Stimulated activated CD8-positive, alpha-beta memory T cell treated with anti-CD3 and anti-CD28 coated beads, Interleukin-7, amount 100 ng/mL, for 24 hours (primary cell): ENCODE data around the gene FAM47E.

Source experiments
- DNase-seq: peaks from one replicate; pipeline ENCODE4 v3.0.0-alpha.2; 2020; ENCODE audit warnings: low read depth

FAM47E gene

DNA sequence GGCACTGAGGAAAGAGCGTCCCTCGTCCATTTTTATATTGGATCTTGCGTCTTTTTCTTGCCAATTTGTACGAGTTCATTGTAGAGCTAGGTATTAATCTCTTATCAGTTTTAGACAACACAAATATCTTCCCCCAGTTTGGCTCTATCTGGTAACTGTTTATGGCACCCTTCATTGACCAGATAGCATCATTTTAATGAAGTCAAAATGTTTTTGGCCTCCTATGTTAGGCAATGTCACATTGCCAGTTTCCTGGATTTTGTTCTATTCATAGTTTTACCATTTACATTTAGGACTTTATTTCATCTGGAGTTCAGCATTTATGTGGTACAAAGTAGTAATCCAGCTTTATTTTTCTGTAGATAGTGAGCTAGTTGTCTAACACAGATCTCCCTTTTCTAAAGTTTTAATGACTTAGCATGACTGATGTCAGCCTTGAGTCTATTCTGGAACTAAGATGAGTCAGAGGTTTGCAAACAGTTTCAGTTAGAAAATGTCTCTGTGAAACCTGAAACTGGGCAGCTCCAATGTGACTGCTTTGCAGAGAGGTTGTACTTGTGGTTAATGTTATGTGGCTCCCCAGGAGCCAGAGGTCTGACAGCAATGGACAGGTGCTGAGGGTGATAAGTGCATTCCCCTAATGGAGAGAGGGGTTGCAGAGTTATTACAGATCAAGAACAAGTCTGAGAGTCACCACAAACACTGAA, 49.7 kb downstream of the FAM47E start:
- DNase-seq = no peak

DNA sequence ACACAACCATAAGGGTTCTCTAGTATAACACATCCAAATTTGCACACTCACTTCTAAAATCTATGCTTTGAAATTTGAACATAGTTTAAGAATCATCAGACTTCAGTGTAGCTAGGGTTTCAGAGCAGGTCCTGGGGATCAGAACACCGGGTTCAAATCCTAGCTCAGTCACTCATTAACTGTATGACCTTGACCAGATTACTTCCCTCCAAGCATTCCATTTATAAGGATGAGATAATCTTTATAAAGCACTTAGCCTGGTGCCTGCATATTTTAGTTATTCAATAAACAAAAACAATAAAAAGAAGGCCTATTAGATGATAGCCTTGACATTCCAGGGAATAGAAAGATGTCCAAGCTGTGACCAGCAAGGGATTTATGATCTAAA, 50.2 kb downstream of the FAM47E start:
- no peak for DNase-seq

DNA sequence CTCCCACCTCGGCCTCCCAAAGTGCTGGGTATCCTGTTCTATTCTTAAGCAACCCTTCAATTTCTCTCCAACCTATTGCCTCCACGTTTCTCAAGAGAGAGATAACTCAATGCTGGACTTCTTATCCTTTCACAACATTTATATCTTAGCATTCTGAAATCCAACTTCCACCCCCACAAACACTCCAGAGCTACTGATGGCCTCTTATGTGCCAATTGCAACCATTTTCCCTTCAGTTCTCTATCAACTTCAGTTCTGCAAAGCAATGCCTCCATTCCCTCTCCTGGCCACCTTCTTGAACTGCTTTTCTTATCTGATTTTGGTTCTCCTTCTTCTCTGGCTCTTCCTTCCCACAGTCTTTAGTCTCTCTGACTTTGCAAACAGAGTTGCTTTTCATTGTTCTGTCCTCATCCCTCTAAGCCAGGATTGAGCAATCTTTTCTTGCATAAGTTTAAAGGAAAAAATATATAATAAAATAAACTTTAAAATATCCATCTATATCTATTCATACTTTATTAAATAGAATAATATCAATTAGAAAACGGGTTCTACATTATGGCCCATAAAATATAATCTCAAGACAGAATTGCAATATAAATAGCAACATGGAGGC, 51.4 kb downstream of the FAM47E start:
- DNase-seq = no peak

DNA sequence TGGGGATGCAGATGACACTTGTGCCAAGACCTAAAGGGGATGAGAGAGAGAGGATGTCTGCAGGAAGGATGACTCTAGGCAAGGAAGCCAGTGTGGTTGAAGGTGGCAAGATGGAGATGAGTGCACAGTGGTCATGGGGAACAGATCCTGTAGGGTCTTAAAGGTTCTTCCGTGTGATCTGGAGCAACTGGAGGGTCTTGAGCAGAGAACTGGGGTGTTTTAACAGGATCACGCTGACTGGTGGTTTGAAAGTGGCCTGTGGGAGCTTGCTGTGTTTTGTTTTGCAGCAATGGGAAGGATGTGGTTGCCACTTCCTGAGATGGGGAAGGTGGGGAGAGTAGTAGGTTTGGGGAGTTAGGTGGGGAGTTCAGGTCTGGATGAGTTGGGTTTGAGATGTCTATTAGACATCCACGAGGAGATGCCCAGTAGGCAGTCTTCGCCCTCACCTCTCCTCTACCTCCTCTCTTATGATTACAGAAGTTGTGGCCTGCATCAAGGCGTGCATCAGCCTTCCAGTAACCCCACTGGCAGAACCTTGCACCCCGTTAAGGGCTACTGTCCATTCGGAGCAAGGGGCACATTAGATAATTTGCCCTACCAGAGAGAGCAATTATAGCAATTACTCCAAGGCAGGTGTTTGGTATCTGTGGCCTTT, 53.6 kb downstream of the FAM47E start:
- DNase-seq = no peak

DNA sequence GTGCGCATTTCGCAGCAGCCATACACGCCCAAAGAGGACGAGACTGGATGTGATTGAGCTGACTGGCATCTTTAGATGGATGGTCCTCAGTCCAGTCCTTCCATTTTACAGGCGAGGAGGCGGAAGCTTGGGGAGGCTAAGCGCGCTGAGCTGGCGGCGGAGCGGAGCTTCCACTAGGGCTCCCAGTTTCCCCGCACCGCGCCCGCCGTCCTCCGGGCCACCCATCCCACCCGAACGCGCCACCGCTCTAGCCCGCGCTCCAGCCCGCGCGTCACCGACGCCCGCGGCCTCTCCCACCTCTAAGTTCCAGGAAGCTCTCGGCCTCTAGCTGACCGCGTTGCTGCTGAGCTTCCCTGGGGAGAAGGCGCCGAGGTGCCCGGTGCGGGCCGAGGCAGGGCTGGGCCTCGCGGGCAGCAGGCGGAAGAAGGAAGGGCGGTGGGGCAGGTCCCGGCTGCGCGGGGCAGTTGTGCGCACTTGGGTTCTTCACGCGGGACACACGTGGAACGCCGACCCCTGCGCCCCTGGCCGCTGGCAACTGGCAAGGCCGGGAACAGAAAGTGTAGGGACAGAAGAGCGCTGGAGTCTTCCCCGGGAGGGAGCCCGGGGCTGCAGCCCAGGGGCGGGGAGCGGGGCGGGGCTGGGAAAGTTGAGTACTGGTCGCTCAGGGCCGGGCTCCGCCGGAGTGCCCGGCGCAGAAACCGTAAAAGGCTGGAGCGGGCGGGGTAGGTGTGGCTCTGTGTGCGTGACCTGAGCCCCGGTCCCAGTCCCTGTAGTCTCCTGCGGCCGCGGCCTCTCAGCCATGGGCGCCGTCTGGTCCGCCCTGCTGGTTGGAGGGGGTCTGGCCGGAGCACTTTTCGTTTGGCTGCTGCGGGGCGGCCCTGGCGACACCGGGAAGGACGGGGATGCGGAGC, 54.7 kb downstream of the FAM47E start, which contains the start of gene STBD1:
STBD1 (plus strand) TSS at position 763 of the 911 bp plus-strand sequence; CDS start at position 800, 37 bp downstream.
- DNase-seq = no peak

DNA sequence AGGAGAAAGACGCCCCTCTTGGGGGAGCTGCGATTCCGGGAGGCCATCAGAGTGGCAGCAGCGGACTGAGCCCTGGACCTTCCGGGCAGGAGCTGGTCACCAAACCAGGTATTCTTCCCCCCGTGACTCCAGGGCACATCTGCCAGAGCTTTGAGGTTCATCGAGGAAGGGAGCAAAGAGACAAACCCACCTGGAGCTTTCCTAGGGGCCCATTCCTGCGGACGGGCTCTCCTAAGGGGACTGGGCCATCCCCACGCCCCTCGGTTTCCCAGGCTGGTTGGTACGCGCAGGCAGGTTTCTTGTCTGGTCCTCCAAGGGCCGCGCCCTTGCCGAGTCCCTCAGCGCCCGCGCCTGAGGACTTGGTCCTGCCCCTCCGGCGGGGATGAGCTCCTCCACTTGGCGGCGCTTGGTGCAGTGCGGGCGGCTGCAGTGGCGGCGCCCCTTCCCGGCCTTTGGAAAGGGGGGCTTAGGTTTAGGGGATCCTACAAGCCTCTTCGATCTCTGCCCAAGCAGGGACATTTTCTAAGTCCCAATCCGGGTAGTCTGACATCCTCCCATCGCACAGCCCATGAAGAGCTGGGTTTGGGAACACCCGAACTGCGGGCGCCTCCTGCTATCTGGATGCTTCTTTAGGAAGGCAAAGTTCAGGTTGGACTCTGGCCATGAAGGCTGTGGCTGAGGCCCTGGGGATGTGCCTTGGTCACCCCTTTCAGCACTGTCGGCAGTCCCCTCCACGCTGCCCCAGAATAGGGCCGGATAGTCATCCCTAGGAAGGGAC, 55.5 kb downstream of the FAM47E start:
- DNase-seq = no peak

DNA sequence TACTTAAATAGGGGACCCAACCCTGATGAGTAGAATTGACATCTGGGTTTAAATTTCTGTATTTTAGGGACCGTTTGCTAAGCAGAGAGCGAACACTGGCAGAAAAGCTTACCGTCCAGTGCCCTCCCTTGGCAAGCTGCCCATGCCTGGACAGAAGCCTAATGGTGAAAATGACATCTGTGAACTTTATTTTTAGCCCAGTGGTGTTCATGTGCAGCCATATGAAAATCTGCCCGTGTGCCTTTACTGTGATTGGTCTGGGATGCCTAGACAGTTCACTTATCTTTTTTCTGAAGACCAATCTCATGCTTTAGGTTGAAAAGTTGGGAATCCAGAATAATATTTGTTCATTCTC, 56.1 kb downstream of the FAM47E start:
- no peak for DNase-seq

DNA sequence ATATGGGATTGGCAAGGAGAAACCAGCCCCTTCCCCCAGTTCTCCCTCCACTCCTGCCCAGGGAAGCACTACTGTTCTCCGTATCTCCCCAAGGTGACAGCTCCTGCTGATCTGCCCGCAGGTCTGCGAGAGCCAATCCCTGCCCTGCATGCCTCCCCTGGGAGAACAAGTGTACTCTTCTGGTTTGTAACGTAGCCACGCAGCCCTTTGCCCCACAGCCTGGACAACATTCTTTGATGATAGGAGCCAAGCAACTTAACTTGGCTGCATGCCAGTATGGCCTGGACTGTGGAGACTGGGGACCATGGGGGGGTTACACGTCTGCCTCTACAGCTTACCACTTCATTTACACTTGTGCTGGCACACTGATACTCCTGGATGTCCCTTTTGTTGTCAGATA, 57.0 kb downstream of the FAM47E start:
- no peak for DNase-seq

DNA sequence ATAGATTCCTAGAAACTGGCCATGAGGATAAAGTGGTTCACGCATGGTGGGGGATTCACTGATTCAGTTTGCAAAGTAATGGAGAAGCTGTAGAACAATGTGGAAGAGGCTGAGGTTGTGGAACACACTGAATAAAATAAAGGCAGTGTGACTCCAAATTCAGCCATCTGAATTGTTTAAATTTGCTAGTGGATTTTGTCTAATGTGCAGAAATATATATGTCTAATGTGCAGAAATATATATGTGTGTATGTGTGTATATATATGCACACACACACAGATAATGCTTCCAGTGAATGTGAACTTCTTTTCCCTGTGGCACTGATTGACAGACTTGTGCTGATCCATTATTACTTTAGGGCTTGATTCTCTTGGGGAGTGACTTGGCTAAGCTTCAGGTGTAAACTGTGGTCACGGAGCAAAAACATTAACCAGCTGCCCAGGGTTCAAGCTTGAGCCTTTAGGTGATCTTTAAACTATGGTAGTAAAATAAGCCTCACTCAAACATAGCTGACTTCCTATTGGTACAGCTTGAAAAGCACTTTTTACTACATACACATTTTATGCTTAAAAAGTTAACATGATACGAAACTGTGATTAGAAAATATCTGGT, 58.5 kb downstream of the FAM47E start:
- no peak for DNase-seq

DNA sequence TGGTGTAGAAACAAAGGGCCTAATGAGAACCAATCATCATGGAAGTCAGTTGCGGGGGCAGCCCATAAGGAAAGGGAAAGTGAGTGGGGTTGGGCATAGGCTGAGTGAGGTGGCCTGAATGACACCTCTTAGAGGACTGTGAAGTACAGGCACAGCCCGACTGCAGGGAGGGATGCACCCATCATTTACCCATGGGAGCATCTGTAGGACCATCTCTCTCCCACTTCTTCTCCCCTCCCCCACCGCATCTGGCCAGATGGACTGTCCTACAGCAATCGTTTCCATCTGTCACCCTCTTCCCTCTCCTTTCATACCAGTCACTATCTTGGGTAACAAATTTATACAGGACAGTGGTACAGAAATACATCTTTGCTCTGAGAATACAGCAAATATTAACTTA, 59.2 kb downstream of the FAM47E start:
- no peak for DNase-seq

DNA sequence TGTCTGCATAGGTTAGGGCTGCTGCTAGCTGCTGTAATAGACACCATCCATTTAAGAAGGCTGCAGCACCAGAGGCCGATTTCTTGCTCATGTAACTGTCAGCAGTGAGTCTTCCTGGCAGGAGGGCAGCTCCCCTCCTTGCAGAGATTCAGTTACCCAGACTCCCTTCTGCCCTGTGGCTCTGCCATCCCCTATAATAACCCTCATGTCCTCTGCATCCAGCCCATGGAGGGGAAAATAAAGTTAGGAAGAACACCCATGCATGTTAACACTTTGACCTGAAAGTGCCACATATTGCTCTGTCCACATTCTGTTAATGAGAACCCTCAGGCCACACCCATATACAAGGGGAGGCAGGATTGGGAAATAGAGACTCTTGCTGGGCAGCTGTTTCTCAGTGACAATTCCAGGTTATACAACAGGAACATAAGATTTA, 60.4 kb downstream of the FAM47E start:
- DNase-seq = no peak

DNA sequence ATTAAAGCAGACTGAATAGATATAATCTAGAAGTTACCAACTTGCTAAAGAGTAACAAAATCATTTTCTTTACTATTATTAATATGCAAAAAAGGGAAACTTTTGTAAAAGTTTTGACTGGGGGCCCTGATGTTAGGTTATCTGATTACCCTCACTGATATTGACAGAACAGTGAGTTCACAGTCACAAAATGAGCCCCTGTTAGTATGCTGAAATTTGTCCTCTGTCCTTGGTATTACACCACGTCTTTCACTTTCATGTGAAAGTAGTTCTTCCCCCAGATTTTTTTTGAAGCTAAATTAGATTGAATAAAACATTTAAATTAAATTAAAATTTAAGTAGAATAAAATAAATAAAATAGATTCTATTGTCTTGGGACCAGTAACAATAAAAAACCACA, 60.9 kb downstream of the FAM47E start:
- DNase-seq = no peak

DNA sequence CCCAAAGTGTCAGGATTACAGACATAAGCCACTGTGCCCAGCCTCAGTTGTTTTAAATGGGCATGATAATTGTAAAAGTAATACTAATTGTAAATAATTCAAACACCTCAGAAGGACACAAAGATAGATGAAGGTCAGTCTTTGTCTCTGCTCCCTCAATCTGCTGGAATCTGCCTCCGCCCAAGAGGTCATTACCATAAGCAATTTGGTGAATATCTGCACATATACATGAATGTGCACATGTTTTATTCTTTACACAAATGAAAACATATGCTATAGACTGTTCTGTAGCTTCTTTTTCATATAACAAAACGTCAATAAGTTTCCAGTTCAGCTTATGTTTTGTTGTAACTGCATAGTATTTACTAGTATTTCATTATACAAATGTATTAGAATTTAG, 62.0 kb downstream of the FAM47E start:
- DNase-seq = no peak

DNA sequence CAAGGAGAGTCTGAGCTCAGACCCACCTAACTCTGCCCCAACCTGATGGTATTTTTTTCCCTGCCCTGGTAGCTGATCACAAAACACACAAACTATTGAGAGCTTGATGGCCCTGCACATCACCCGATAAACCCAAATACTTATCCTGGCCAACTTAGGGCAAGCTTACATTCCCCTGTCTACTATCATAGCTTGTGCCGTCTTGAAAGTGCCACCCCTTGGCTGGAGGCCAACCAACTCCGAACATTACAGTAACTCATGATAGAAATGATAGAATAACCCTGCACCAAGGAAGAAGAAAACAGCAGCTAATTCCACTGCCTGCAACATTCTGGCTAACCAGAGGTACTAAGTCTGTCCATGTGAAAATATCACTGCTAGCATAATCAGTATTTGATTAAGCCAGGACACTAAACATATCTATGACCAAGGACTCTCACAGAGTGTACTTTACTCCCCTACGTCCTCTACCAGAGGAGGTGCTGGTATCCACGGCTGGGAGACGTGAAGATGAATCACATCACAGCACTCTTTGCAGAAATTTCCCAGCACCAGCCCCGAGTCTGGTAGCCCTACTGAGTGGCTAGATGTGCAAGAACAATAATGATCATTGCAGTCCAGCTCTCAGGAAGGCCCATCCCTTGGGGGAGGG, 63.9 kb downstream of the FAM47E start:
- no peak for DNase-seq

DNA sequence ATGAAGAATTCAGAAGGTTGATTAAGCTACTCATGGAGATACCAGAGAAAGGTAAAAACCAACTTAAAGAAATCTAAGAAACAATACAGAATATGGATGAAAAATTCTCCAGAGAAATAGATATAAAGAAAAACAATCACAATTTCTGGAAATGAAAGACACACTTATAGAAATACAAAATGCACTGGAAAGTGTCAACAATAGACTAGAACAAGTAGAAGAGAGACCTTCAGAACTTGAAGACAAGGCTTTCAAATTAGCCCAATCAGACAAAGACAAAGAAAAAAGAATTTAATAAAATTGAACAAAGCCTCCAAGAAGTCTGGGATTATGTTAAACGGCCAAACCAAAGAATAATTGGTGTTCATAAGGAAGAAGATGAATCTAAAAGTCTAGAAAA, 64.6 kb downstream of the FAM47E start:
- DNase-seq = no peak

DNA sequence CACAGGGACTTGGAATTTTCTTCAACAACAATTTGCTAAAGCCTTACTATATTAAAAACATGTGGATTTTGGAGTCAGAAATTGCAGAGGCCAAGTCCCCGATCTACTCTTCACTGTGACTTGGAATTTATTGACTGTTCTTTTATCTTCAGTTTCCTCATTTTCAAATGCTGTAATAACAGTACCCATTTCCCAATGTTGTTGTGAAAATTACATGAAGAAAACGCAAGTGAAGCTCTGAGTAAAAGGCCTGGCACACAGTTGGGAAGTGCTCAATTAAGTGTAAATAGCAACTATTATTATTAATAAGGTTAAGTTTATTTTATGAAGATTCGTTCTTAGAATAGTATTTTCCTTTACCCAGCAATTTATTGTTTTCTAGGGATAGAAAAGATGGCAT, 70.7 kb downstream of the FAM47E start:
- DNase-seq = no peak

DNA sequence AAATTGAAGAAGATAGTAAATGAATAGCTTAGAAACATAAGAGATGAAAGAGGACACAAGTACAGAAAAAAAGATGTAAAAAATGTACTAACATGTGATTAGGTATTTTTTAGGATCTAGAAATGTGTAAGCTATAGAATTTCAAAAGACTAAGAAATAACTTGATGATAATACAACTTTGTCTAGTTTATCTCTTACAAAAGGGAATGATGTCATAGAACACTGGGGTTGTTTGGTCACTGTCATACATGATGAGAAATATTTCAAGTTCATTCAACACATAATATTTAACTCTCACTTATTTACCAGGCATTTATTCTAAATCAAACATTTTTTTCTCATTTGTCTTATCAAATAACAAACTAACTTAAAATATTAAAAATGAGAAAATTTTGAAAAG, 73.6 kb downstream of the FAM47E start:
- no peak for DNase-seq

DNA sequence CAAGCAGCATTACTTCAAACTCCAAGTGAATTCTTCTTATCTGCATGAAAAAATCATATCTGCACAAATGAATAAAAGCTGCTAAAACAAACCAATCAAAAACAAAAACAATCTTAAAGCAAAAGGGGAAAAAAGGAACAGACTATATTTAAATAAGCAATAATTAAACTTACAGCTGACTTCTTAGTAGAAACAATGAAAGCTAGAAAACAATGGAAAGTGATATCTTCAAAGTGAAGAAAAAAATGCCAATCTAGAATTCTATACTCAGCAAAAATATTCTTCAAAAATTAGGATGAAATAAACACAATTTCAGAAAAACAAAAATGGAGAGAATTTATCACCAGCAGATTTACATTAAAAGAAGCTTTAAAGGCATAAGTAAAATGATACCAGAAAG, 75.0 kb downstream of the FAM47E start:
- no peak for DNase-seq
